Umbilical cord (tissue), 1 donor: ENCODE measurements around the gene HCCS. TPM values are rescaled to one million over a fixed set of nuclear protein-coding genes. Genes with fewer than 3 reads are reported as not detected.

ENCODE experiments used
- total RNA-seq: library from RNA; depleted of rRNA; stranded (reverse); fragments of >200 nt; gene quantifications from one replicate; pipeline ENCODE4 v1.2.3, GENCODE V29; 2014; ENCODE audit warnings: low replicate concordance; ENCODE audit not compliant: insufficient read depth

The HCCS gene
- total RNA-seq, 1 donor from 2014 or later = 9.9 TPM

Other genes starting within 250 kb of the HCCS start
- gene AMELX, start 182.1 kb downstream of the HCCS start, total RNA-seq = not detected